ENCODE results near the gene NPM1. TPM values are rescaled to one million over a fixed set of nuclear protein-coding genes. Genes with fewer than 3 reads are reported as not detected.
"Not testable (repeated sequence)": the region's sequence is repeated elsewhere in the genome, so short reads cannot be mapped to it uniquely, and the experiment has no call there.

NPM1 gene
- total and polyA plus RNA-seq, 2 donors from 2014 or later, result 611 to 612 TPM

- no peaks in the 10 kb centered on the region for H3K27me3 ChIP-seq (ENCODE audit: control insufficient read depth, insufficient read depth, low read length)
- H3K4me3 ChIP-seq (ENCODE audit: low read length in 3 of 3), result no peak overlapping the region
- H3K9ac ChIP-seq (ENCODE audit: low read length in 3 of 3), result no peak overlapping the region
- DNase-seq (no peak), FAIRE-seq (no peak)
- TF ChIP-seq CTCF (IDR thresholded peaks at IDR 0.05; ENCODE audit: borderline replicate concordance, extremely low read depth, insufficient read depth), result no peak
- H3K36me3 ChIP-seq (ENCODE audit: control insufficient read depth in 2 of 3, insufficient read depth in 3 of 3, low read length in 3 of 3), result peaks cover 9 to 50% (median 33%) of the 10 kb centered on the region in 3 donors
- H3K27ac ChIP-seq (ENCODE audit: low read depth in 2 of 2, low read length in 2 of 2), result no peak overlapping the region
- intact Hi-C loops (cut with DNase I), result no loop called here
- H3K9me3 ChIP-seq (ENCODE audit: control insufficient read depth in 2 of 3, insufficient read depth in 1 of 3, low read length in 3 of 3), result no peaks in the 10 kb centered on the region
- H3K4me1 ChIP-seq (ENCODE audit: control insufficient read depth in 2 of 3, insufficient read depth in 2 of 3, low read depth in 1 of 3, low read length in 3 of 3), result no peaks in the 10 kb centered on the region
Observed at GRCh38 chr5:171397599-171397998, 9.9 kb downstream of the NPM1 start.

GRCh38 chr5:171398660-171399059, 11.0 kb downstream of the NPM1 start:
- FAIRE-seq; H3K27ac ChIP-seq (ENCODE audit: low read depth in 2 of 2, low read length in 2 of 2); H3K9me3 ChIP-seq (ENCODE audit: control insufficient read depth in 2 of 3, insufficient read depth in 1 of 3, low read length in 3 of 3); DNase-seq; intact Hi-C loops (cut with DNase I); H3K4me1 ChIP-seq (ENCODE audit: control insufficient read depth in 2 of 3, insufficient read depth in 2 of 3, low read depth in 1 of 3, low read length in 3 of 3); H3K9ac ChIP-seq (ENCODE audit: low read length in 3 of 3); H3K4me3 ChIP-seq (ENCODE audit: low read length in 3 of 3); H3K27me3 ChIP-seq (ENCODE audit: control insufficient read depth, insufficient read depth, low read length): not testable (repeated sequence)
- H3K36me3 ChIP-seq (ENCODE audit: control insufficient read depth in 2 of 3, insufficient read depth in 3 of 3, low read length in 3 of 3), result peaks cover 9 to 40% (median 32%) of the 10 kb centered on the region in 3 donors

- H3K9ac ChIP-seq (ENCODE audit: low read length in 3 of 3), result no peak overlapping the region
- DNase-seq (no peak), FAIRE-seq (no peak)
- no peaks in the 10 kb centered on the region for H3K9me3 ChIP-seq (ENCODE audit: control insufficient read depth in 2 of 3, insufficient read depth in 1 of 3, low read length in 3 of 3)
- peaks cover 9 to 42% (median 29%) of the 10 kb centered on the region in 3 donors for H3K36me3 ChIP-seq (ENCODE audit: control insufficient read depth in 2 of 3, insufficient read depth in 3 of 3, low read length in 3 of 3)
- TF ChIP-seq CTCF (IDR thresholded peaks at IDR 0.05; ENCODE audit: borderline replicate concordance, extremely low read depth, insufficient read depth), result no peak
- H3K27me3 ChIP-seq (ENCODE audit: control insufficient read depth, insufficient read depth, low read length), result no peaks in the 10 kb centered on the region
- H3K4me1 ChIP-seq (ENCODE audit: control insufficient read depth in 2 of 3, insufficient read depth in 2 of 3, low read depth in 1 of 3, low read length in 3 of 3), result no peaks in the 10 kb centered on the region
- intact Hi-C loops (cut with DNase I), result no loop called here
- H3K27ac ChIP-seq (ENCODE audit: low read depth in 2 of 2, low read length in 2 of 2), result no peak overlapping the region
- H3K4me3 ChIP-seq (ENCODE audit: low read length in 3 of 3), result no peak overlapping the region
Observed at GRCh38 chr5:171400169-171400568, 12.5 kb downstream of the NPM1 start.

GRCh38 chr5:171401167-171401947, 13.7 kb downstream of the NPM1 start:
- H3K9me3 ChIP-seq (ENCODE audit: control insufficient read depth in 2 of 3, insufficient read depth in 1 of 3, low read length in 3 of 3), result no peaks in the 10 kb centered on the region
- DNase-seq (no peak), FAIRE-seq (no peak)
- H3K27ac ChIP-seq (ENCODE audit: low read depth in 2 of 2, low read length in 2 of 2), result no peak overlapping the region
- no peaks in the 10 kb centered on the region for H3K27me3 ChIP-seq (ENCODE audit: control insufficient read depth, insufficient read depth, low read length)
- intact Hi-C loops (cut with DNase I), result no loop called here
- TF ChIP-seq CTCF (IDR thresholded peaks at IDR 0.05; ENCODE audit: borderline replicate concordance, extremely low read depth, insufficient read depth), result no peak
- no peaks in the 10 kb centered on the region for H3K4me1 ChIP-seq (ENCODE audit: control insufficient read depth in 2 of 3, insufficient read depth in 2 of 3, low read depth in 1 of 3, low read length in 3 of 3)
- H3K36me3 ChIP-seq (ENCODE audit: control insufficient read depth in 2 of 3, insufficient read depth in 3 of 3, low read length in 3 of 3), result peaks cover 12 to 46% (median 30%) of the 10 kb centered on the region in 3 donors
- no peak overlapping the region for H3K9ac ChIP-seq (ENCODE audit: low read length in 3 of 3)
- no peak overlapping the region for H3K4me3 ChIP-seq (ENCODE audit: low read length in 3 of 3)

- DNase-seq; FAIRE-seq; H3K27me3 ChIP-seq (ENCODE audit: control insufficient read depth, insufficient read depth, low read length); H3K9ac ChIP-seq (ENCODE audit: low read length in 3 of 3); H3K4me3 ChIP-seq (ENCODE audit: low read length in 3 of 3); intact Hi-C loops (cut with DNase I); H3K27ac ChIP-seq (ENCODE audit: low read depth in 2 of 2, low read length in 2 of 2); H3K9me3 ChIP-seq (ENCODE audit: control insufficient read depth in 2 of 3, insufficient read depth in 1 of 3, low read length in 3 of 3); H3K4me1 ChIP-seq (ENCODE audit: control insufficient read depth in 2 of 3, insufficient read depth in 2 of 3, low read depth in 1 of 3, low read length in 3 of 3): not testable (repeated sequence)
- peaks cover 7 to 42% (median 21%) of the 10 kb centered on the region in 3 donors for H3K36me3 ChIP-seq (ENCODE audit: control insufficient read depth in 2 of 3, insufficient read depth in 3 of 3, low read length in 3 of 3)
Observed at GRCh38 chr5:171402751-171403150, 15.1 kb downstream of the NPM1 start.

Data from kidney (tissue), 14 donors.